ENCODE data around the gene RNASEL. TPM values are rescaled to one million over a fixed set of nuclear protein-coding genes. Genes with fewer than 3 reads are reported as not detected.

RNASEL gene
- total RNA-seq, 1 donor from 2014 or later = 11.1 TPM

Other genes starting within 250 kb of the RNASEL start
- 36.8 and 37.8 TPM in 2 replicates for gene GLUL, start 197.5 kb downstream of the RNASEL start, total RNA-seq
- not detected in 2 replicates for gene TEDDM1, start 188.6 kb downstream of the RNASEL start, total RNA-seq
- not detected in 2 replicates for gene RGSL1, start 139.1 kb downstream of the RNASEL start, total RNA-seq
- gene RGS16, start 15.1 kb upstream of the RNASEL start, total RNA-seq = 2.6 TPM in 2 replicates
- not detected in 2 replicates for gene RGS8, start 95.3 kb upstream of the RNASEL start, total RNA-seq
- gene NPL, start 200.5 kb upstream of the RNASEL start, total RNA-seq = 1.9 and 2.9 TPM in 2 replicates